GM23248 (cell line): ENCODE measurements around the gene EMID1. TPM values are rescaled to one million over a fixed set of nuclear protein-coding genes. Genes with fewer than 3 reads are reported as not detected.

Source experiments
- DNase-seq: peaks from one replicate; pipeline ENCODE4 v3.0.0-alpha.2; 2015
- H2AFZ ChIP-seq: fragments of 200-600 bp; sonication (generic); 2 replicates; pipeline ENCODE4 v1.6.1; 2016; ENCODE audit warnings: antibody characterized with exemption
- H3F3A ChIP-seq: fragments of 200-600 bp; sonication (generic); 2 replicates; pipeline ENCODE4 v1.6.1; 2016; ENCODE audit warnings: mild to moderate bottlenecking, antibody characterized with exemption, mixed run types; ENCODE audit not compliant: insufficient read depth
- H3K27ac ChIP-seq: fragments of 200-600 bp; sonication (generic); 2 replicates; pipeline ENCODE4 v1.5.1; 2016; ENCODE audit warnings: mild to moderate bottlenecking
- H3K27me3 ChIP-seq: fragments of 200-600 bp; sonication (generic); replicated peaks from 2 replicates; pipeline ENCODE4 v1.6.1; 2016; ENCODE audit warnings: mild to moderate bottlenecking; ENCODE audit not compliant: insufficient read depth
- H3K36me3 ChIP-seq: fragments of 200-600 bp; sonication (generic); 2 replicates; pipeline ENCODE4 v1.6.1; 2016; ENCODE audit warnings: low read depth, mild to moderate bottlenecking
- H3K4me1 ChIP-seq: fragments of 200-600 bp; sonication (generic); 2 replicates; pipeline ENCODE4 v1.6.1; 2016; ENCODE audit warnings: mild to moderate bottlenecking; ENCODE audit not compliant: insufficient read depth
- H3K4me2 ChIP-seq: fragments of 200-600 bp; sonication (generic); one replicate; pipeline ENCODE4 v1.6.1; 2016; ENCODE audit warnings: mild to moderate bottlenecking; ENCODE audit not compliant: unreplicated experiment
- H3K4me3 ChIP-seq: fragments of 200-600 bp; sonication (generic); 2 replicates; pipeline ENCODE4 v1.5.1; 2016; ENCODE audit warnings: mild to moderate bottlenecking
- H3K79me2 ChIP-seq: fragments of 200-600 bp; sonication (generic); 2 replicates; pipeline ENCODE4 v1.6.1; 2016; ENCODE audit warnings: mild to moderate bottlenecking; ENCODE audit not compliant: insufficient read depth
- H3K9ac ChIP-seq: fragments of 200-600 bp; sonication (generic); 2 replicates; pipeline ENCODE4 v1.6.1; 2016; ENCODE audit warnings: mild to moderate bottlenecking
- H3K9me2 ChIP-seq: fragments of 200-600 bp; sonication (generic); 2 replicates; pipeline ENCODE4 v1.6.1; 2016; ENCODE audit warnings: mixed run types, mild to moderate bottlenecking, moderate library complexity; ENCODE audit not compliant: insufficient read depth
- H3K9me3 ChIP-seq: fragments of 200-600 bp; sonication (generic); one replicate; pipeline ENCODE4 v1.6.1; 2017; ENCODE audit warnings: low read depth
- H4K20me1 ChIP-seq: fragments of 200-600 bp; sonication (generic); 2 replicates; pipeline ENCODE4 v1.6.0; 2016; ENCODE audit not compliant: insufficient read depth
- EZH2 ChIP-seq: fragments of 200-600 bp; sonication (generic); IDR thresholded peaks from 2 replicates; pipeline ENCODE4 v1.6.1; 2018; ENCODE audit warnings: antibody characterized with exemption, mild to moderate bottlenecking; ENCODE audit not compliant: insufficient read depth, poor library complexity, severe bottlenecking
- EZH2phosphoT487 ChIP-seq: fragments of 200-600 bp; sonication (generic); IDR thresholded peaks from 2 replicates; pipeline ENCODE4 v1.6.1; 2018; ENCODE audit warnings: antibody characterized with exemption, moderate library complexity, mild to moderate bottlenecking, low read depth; ENCODE audit not compliant: insufficient read depth
- WGBS, 2 experiments: methylation state at CpG; one replicate each; pipeline ENCODE4 v1.1.6; 2015 to 2017; ENCODE audit warnings: low lambda C conversion rate in 2 of 2, low coverage in 1 of 2; ENCODE audit errors: missing lambda C conversion rate in 2 of 2; 5-methylcytosine and 5-hydroxymethylcytosine counted together
- in situ Hi-C: fragments of 300-500 bp; cut with MboI; formaldehyde crosslinking; loops from 2 replicates; pipeline ENCODE4 v1.15.0; 2020
- polyA plus RNA-seq: library from polyadenylated mRNA; unstranded; fragments of >200 nt; fragmentation: Nextera tagmentation; extraction: Ambion mirVana; gene quantifications from 2 replicates; pipeline ENCODE4 v1.2.1, GENCODE V29; 2016
- total RNA-seq: library from RNA; depleted of rRNA; stranded (reverse); fragments of >200 nt; shearing (Covaris generic); gene quantifications from 2 replicates; pipeline ENCODE4 v1.2.3, GENCODE V29; 2014

The EMID1 gene
- total and polyA plus RNA-seq, 2 experiments from 2014 or later: not detected

GRCh38 chr22:29207243-29207550, 1.5 kb downstream of the EMID1 start:
- no peak for TF ChIP-seq EZH2phosphoT487
- no peak for TF ChIP-seq EZH2
- in situ Hi-C loops: no loop called here
- H3K36me3 ChIP-seq: no peaks in the 10 kb centered on the region

GRCh38 chr22:29207562-29208501, 2.1 kb downstream of the EMID1 start:
- no peaks in the 10 kb centered on the region for H3K4me1 ChIP-seq
- no peak overlapping the region for H3K4me2 ChIP-seq
- no peak overlapping the region for H3K27ac ChIP-seq
- in situ Hi-C loops: no loop called here
- no peak overlapping the region for H3K9ac ChIP-seq
- no peak overlapping the region for H2AFZ ChIP-seq
- no peaks in the 10 kb centered on the region for H3F3A ChIP-seq
- H3K4me3 ChIP-seq: no peak overlapping the region
- H3K36me3 ChIP-seq: no peaks in the 10 kb centered on the region
- TF ChIP-seq EZH2 (no peak), EZH2phosphoT487 (no peak)
- H3K27me3 ChIP-seq: peaks cover 19% of the 10 kb centered on the region
- H3K9me3 ChIP-seq: no peaks in the 10 kb centered on the region
- H3K9me2 ChIP-seq: no peaks in the 10 kb centered on the region
- no peaks in the 10 kb centered on the region for H3K79me2 ChIP-seq
- no peak for DNase-seq
- 63 to 70% methylated on average over 11 of the region's 11 CpGs for WGBS, 2 experiments
- H4K20me1 ChIP-seq: no peaks in the 10 kb centered on the region

More at GRCh38 chr22:29207243-29207550, 1.5 kb downstream of the EMID1 start:
- no peak overlapping the region for H3K27ac ChIP-seq
- no peaks in the 10 kb centered on the region for H3K9me3 ChIP-seq
- H3F3A ChIP-seq: no peaks in the 10 kb centered on the region
- no peaks in the 10 kb centered on the region for H3K79me2 ChIP-seq
- no peaks in the 10 kb centered on the region for H4K20me1 ChIP-seq
- no peak overlapping the region for H2AFZ ChIP-seq
- no peak overlapping the region for H3K4me3 ChIP-seq
- no peaks in the 10 kb centered on the region for H3K4me1 ChIP-seq
- DNase-seq: no peak
- H3K4me2 ChIP-seq: no peak overlapping the region
- H3K9me2 ChIP-seq: no peaks in the 10 kb centered on the region
- no peak overlapping the region for H3K9ac ChIP-seq
- WGBS, 2 experiments: 95 to 97% methylated on average over 5 of the region's 5 CpGs
- H3K27me3 ChIP-seq: peaks cover 16% of the 10 kb centered on the region

- no peak overlapping the region for H2AFZ ChIP-seq
- peaks cover 23% of the 10 kb centered on the region for H3K27me3 ChIP-seq
- no peak overlapping the region for H3K4me3 ChIP-seq
- H3K4me2 ChIP-seq: no peak overlapping the region
- H3K9me3 ChIP-seq: no peaks in the 10 kb centered on the region
- no peaks in the 10 kb centered on the region for H3K36me3 ChIP-seq
- in situ Hi-C loops: no loop called here
- H3K4me1 ChIP-seq: no peaks in the 10 kb centered on the region
- no peaks in the 10 kb centered on the region for H3K79me2 ChIP-seq
- no peak for DNase-seq
- no peak overlapping the region for H3K9ac ChIP-seq
- no peaks in the 10 kb centered on the region for H4K20me1 ChIP-seq
- TF ChIP-seq EZH2 (no peak), EZH2phosphoT487 (no peak)
- H3K9me2 ChIP-seq: no peaks in the 10 kb centered on the region
- no peaks in the 10 kb centered on the region for H3F3A ChIP-seq
- no peak overlapping the region for H3K27ac ChIP-seq
- 83 to 87% methylated on average over 4 of the region's 4 CpGs for WGBS, 2 experiments
Measured at GRCh38 chr22:29208502-29208862, 2.8 kb downstream of the EMID1 start.

GRCh38 chr22:29208879-29209623, 3.4 kb downstream of the EMID1 start:
- Histone ChIP-seq H3K27ac (no peak overlapping the region), H3K4me1 (no peaks in the 10 kb centered on the region), H3K9me3 (no peaks in the 10 kb centered on the region), H3K9me2 (no peaks in the 10 kb centered on the region), H4K20me1 (no peaks in the 10 kb centered on the region), H3K36me3 (no peaks in the 10 kb centered on the region), H3K4me3 (no peak overlapping the region), H3K79me2 (no peaks in the 10 kb centered on the region), H3K27me3 (peaks cover 23% of the 10 kb centered on the region), H3K4me2 (no peak overlapping the region), H3F3A (no peaks in the 10 kb centered on the region), H3K9ac (no peak overlapping the region), H2AFZ (no peak overlapping the region)
- in situ Hi-C loops: no loop called here
- TF ChIP-seq EZH2: no peak
- TF ChIP-seq EZH2phosphoT487: no peak
- 60 to 63% methylated on average over 17 of the region's 17 CpGs for WGBS, 2 experiments
- no peak for DNase-seq
